Osteocyte (in vitro differentiated cells): ENCODE data around the gene THRA. TPM values are rescaled to one million over a fixed set of nuclear protein-coding genes. Genes with fewer than 3 reads are reported as not detected.

Experiments used
- DNase-seq: peaks from one replicate; pipeline ENCODE4 v3.0.0; 2021; ENCODE audit warnings: mixed read lengths; ENCODE audit not compliant: unreplicated experiment; ENCODE audit errors: extremely low spot score
- H3K27ac Mint-ChIP-seq: one replicate; pipeline ENCODE4 v1.8.0; 2021; ENCODE audit warnings: mild to moderate bottlenecking, mixed read lengths; ENCODE audit not compliant: unreplicated experiment
- H3K27me3 Mint-ChIP-seq: one replicate; pipeline ENCODE4 v1.8.0; 2021; ENCODE audit warnings: mixed read lengths; ENCODE audit not compliant: unreplicated experiment
- H3K36me3 Mint-ChIP-seq: one replicate; pipeline ENCODE4 v1.8.0; 2021; ENCODE audit warnings: mixed read lengths; ENCODE audit not compliant: unreplicated experiment
- H3K4me1 Mint-ChIP-seq: one replicate; pipeline ENCODE4 v1.8.0; 2021; ENCODE audit warnings: mixed read lengths; ENCODE audit not compliant: unreplicated experiment
- H3K4me3 Mint-ChIP-seq: one replicate; pipeline ENCODE4 v1.8.0; 2021; ENCODE audit warnings: mild to moderate bottlenecking, moderate library complexity, mixed read lengths; ENCODE audit not compliant: unreplicated experiment
- H3K9me3 Mint-ChIP-seq: one replicate; pipeline ENCODE4 v1.8.0; 2021; ENCODE audit warnings: mixed read lengths; ENCODE audit not compliant: unreplicated experiment
- total RNA-seq: library from RNA; stranded (reverse); gene quantifications from 2 replicates; pipeline ENCODE4 v1.2.1, GENCODE V29; 2021
- TF ChIP-seq, protein P1 (sequence below): fragments of 200-600 bp; sonication (generic); IDR thresholded peaks from 2 replicates; pipeline ENCODE4 v1.5.0; 2021; ENCODE audit warnings: antibody characterized with exemption, mild to moderate bottlenecking, moderate library complexity

THRA gene
- total RNA-seq, 1 donor from 2014 or later, result 44.6 TPM

DNA sequence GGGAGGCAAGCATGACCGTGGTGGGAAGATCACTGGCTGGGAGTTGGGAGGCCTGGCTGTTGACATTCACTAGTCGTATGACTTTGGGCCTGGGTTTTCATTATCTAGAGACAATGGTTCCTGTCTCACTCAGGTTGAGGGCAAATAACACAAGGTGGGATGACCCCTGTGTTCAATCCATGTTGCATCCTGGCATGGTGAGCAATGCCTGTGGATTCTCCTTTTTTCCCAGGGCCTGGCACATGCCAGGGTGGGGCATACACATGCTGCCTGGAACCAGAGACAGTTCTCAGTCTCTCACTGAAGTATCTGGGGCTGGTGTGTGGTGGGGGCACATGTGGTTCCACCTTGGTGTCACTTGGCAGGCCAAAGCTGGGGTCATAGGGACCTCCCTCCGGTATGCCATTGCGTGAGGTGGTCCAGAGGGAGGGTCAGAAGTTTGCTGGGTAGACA, 5.4 kb downstream of the THRA start:
- H3K27ac Mint-ChIP-seq, result peak overlapping the region; percentile 93
- H3K4me1 Mint-ChIP-seq, result peaks cover 89% of the 10 kb centered on the region
- H3K27me3 Mint-ChIP-seq, result no peaks in the 10 kb centered on the region
- peak overlapping the region; percentile 65 for H3K4me3 Mint-ChIP-seq
- no peaks in the 10 kb centered on the region for H3K36me3 Mint-ChIP-seq
- no peaks in the 10 kb centered on the region for H3K9me3 Mint-ChIP-seq
- TF ChIP-seq, protein P1, sequence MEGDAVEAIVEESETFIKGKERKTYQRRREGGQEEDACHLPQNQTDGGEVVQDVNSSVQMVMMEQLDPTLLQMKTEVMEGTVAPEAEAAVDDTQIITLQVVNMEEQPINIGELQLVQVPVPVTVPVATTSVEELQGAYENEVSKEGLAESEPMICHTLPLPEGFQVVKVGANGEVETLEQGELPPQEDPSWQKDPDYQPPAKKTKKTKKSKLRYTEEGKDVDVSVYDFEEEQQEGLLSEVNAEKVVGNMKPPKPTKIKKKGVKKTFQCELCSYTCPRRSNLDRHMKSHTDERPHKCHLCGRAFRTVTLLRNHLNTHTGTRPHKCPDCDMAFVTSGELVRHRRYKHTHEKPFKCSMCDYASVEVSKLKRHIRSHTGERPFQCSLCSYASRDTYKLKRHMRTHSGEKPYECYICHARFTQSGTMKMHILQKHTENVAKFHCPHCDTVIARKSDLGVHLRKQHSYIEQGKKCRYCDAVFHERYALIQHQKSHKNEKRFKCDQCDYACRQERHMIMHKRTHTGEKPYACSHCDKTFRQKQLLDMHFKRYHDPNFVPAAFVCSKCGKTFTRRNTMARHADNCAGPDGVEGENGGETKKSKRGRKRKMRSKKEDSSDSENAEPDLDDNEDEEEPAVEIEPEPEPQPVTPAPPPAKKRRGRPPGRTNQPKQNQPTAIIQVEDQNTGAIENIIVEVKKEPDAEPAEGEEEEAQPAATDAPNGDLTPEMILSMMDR, result no peak
- DNase-seq, result no peak

DNA sequence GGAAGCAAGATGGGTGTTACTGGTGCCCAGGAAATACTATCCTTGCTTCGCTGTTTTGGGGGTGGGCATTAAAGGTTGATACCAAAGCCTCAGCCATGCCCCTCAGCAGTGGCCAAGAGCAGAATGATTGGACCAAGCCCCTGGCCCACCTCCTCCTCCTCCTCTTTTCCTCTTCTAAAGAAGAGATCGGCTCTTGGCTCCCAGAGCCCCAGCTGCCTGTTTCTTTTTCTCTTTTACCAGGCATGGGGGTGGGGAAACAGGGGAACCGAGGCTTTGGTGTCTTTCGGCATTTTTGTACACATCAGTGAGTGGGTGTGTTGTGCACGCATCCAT, 5.8 kb downstream of the THRA start:
- no peaks in the 10 kb centered on the region for H3K9me3 Mint-ChIP-seq
- peak overlapping the region; percentile 93 for H3K27ac Mint-ChIP-seq
- H3K27me3 Mint-ChIP-seq, result no peaks in the 10 kb centered on the region
- TF ChIP-seq, protein P1, result no peak
- peaks cover 90% of the 10 kb centered on the region for H3K4me1 Mint-ChIP-seq
- peak overlapping the region; percentile 65 for H3K4me3 Mint-ChIP-seq
- no peak for DNase-seq
- no peaks in the 10 kb centered on the region for H3K36me3 Mint-ChIP-seq

DNA sequence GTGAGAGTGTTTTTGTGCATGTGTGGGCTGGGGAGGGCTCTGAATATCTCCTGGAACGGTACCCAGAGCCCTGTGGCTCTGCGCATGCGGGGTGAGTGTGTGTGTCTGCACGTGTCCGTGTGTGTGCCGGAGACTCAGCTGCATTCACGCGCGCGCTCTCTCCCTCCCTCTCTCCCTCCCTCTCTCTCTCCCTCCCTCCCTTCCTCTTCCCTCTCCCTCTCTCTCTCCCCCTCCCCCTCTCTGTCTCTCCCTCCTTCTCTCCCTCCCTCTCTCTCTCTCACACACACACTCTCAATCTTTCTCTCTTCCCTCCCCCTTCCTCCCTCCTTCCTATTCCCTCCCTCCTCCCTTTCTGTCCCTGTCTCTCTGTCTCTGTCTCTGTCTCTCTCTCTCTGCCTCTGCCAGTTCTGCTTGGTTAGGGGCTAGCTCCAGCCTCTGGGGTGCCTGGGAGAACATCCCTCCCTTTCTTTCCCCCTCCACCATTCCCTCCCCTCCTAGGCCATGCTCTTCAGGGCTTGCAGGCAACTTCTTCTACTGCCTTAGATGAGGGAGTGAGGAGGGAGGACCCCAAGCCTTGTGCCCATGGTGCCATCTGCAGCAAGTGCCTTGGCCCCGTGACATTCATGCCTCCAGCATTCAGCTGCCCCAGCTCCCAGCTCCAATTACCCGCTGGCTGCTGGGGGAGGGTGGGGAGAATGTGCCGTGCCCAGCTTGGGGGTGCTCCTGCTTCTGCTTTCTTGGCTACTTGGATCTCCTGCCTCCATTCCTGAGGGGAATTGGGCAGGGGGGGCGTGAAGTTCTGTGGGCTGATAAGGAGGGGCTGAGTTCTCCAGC, 6.4 kb downstream of the THRA start:
- Mint-ChIP-seq H3K27ac (peak overlapping the region; percentile 93), H3K9me3 (no peaks in the 10 kb centered on the region), H3K4me1 (peaks cover 89% of the 10 kb centered on the region), H3K36me3 (no peaks in the 10 kb centered on the region), H3K4me3 (peak overlapping the region; percentile 65), H3K27me3 (no peaks in the 10 kb centered on the region)
- DNase-seq, result peak; percentile 91
- TF ChIP-seq, protein P1, result no peak

DNA sequence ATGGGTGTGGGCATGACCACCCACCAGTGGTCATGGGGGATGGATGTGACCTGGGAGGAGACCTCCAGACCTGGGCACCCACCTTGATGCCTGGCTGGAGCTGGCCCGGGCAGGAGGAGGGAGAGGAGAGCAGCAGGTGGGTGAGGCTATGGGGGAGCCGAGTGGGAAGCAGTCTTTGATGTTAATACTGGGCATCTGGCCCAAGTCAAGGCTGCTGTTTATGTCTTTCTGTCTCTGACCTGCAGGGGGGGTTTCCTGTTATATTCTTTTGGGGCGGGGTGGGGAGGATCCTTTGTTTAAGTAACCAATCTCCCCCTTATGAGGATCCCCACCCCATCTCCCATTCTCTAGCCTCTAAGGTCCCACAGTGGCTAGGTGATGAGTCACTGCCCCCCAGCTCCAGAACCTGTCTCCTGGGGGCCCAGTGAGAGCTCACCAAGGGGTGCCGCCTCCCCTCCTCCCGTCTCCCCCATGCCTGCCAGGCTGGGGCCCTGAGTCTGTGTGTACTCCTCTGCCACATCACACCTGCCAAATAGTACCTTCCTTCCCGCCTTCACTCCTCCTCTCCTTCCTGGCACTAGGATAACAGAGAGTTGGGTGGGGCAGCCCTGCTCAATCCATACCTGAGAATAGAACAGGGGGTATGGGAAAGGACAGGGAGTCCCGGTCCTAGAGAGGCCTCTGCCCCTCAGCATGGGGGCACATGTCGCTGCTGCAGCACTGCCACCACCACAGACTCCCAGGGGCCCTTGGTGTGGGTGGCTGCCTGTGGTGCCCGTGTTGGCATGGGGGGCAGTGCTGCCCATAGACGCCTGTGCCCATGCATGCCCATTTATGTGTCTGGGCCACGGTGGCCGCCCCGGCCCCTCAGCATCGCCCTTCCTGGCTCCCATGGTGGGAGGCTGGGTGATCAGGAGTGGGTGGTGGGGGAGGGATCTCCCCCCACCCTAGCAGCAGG, 7.3 kb downstream of the THRA start:
- TF ChIP-seq, protein P1, result peak; percentile 24
- Mint-ChIP-seq H3K27me3 (no peaks in the 10 kb centered on the region), H3K9me3 (no peaks in the 10 kb centered on the region), H3K4me1 (peaks cover 88% of the 10 kb centered on the region), H3K27ac (peak overlapping the region; percentile 93), H3K4me3 (peak overlapping the region; percentile 47), H3K36me3 (no peaks in the 10 kb centered on the region)
- no peak for DNase-seq
